ELR (cell line): ENCODE results near the gene FOXJ3.
A peak's percentile ranks its signal among the peaks of the same experiment; 100 is the strongest.

Experiments used
- DNase-seq: peaks from one replicate; pipeline ENCODE4 v3.0.0-alpha.2; 2015; ENCODE audit warnings: low read depth

The FOXJ3 gene

GRCh38 chr1:42334240-42335049 lies 590 bp downstream of the FOXJ3 start:
- DNase-seq = peak; percentile 76

GRCh38 chr1:42333662-42334239 lies 1.3 kb downstream of the FOXJ3 start:
- DNase-seq = peak; percentile 20

- no peak for DNase-seq
Observed at GRCh38 chr1:42332877-42333276, 2.2 kb downstream of the FOXJ3 start.

- no peak for DNase-seq
Observed at GRCh38 chr1:42330215-42330614, 4.8 kb downstream of the FOXJ3 start.

- DNase-seq = no peak
Observed at GRCh38 chr1:42328916-42329496, 6.0 kb downstream of the FOXJ3 start.

GRCh38 chr1:42328047-42328625 lies 6.9 kb downstream of the FOXJ3 start:
- DNase-seq = no peak

- DNase-seq = no peak
Observed at GRCh38 chr1:42325014-42325402, 10.0 kb downstream of the FOXJ3 start.

GRCh38 chr1:42324398-42325013 lies 10.5 kb downstream of the FOXJ3 start:
- no peak for DNase-seq

GRCh38 chr1:42323551-42323950 lies 11.5 kb downstream of the FOXJ3 start:
- DNase-seq = no peak

- peak; percentile 12 for DNase-seq
Observed at GRCh38 chr1:42322577-42322976, 12.5 kb downstream of the FOXJ3 start.

- no peak for DNase-seq
Observed at GRCh38 chr1:42321731-42322130, 13.3 kb downstream of the FOXJ3 start.

- DNase-seq = no peak
Observed at GRCh38 chr1:42320708-42321107, 14.3 kb downstream of the FOXJ3 start.

GRCh38 chr1:42319871-42320484 lies 15.1 kb downstream of the FOXJ3 start:
- no peak for DNase-seq

- DNase-seq = peak; percentile 40
Observed at GRCh38 chr1:42319128-42319851, 15.7 kb downstream of the FOXJ3 start.

GRCh38 chr1:42318601-42319000 lies 16.4 kb downstream of the FOXJ3 start:
- DNase-seq = no peak

- no peak for DNase-seq
Observed at GRCh38 chr1:42317308-42317707, 17.7 kb downstream of the FOXJ3 start.

- no peak for DNase-seq
Observed at GRCh38 chr1:42316292-42316691, 18.7 kb downstream of the FOXJ3 start.

GRCh38 chr1:42315500-42315899 lies 19.5 kb downstream of the FOXJ3 start:
- no peak for DNase-seq

GRCh38 chr1:42313970-42314369 lies 21.1 kb downstream of the FOXJ3 start:
- DNase-seq = no peak

- DNase-seq = no peak
Observed at GRCh38 chr1:42312576-42313212, 22.3 kb downstream of the FOXJ3 start.

- no peak for DNase-seq
Observed at GRCh38 chr1:42311897-42312296, 23.1 kb downstream of the FOXJ3 start.
